Hematopoietic multipotent progenitor cell (in vitro differentiated cells): ENCODE measurements around the gene TRIM38. TPM values are rescaled to one million over a fixed set of nuclear protein-coding genes. Genes with fewer than 3 reads are reported as not detected.

ENCODE experiments used
- small RNA-seq: library from RNA; depleted of rRNA; stranded (forward); fragments of <200 nt; gene quantifications from one replicate; pipeline ENCODE3, GENCODE V24; 2012
- total RNA-seq: library from RNA; depleted of rRNA; stranded (reverse); fragments of >200 nt; gene quantifications from one replicate; pipeline ENCODE4 v1.2.3, GENCODE V29; 2012

TRIM38 gene
- total RNA-seq, 1 donor: 4.8 TPM

Small RNAs within 50 kb of the gene (small RNA-seq; reads per million reads assigned to genes)
- not detected for gene HIST1H1PS2

Other genes starting within 250 kb of the TRIM38 start
- under 0.01 TPM for gene SLC17A4, start 208.1 kb upstream of the TRIM38 start, total RNA-seq
- not detected for gene SLC17A1, start 130.8 kb upstream of the TRIM38 start, total RNA-seq
- not detected for gene SLC17A3, start 88.6 kb upstream of the TRIM38 start, total RNA-seq
- gene SLC17A2, start 32.1 kb upstream of the TRIM38 start, total RNA-seq: not detected
- 0.27 TPM for gene HFE, start 124.6 kb downstream of the TRIM38 start, total RNA-seq